Measurements from ENCODE around the gene E2F7. TPM values are rescaled to one million over a fixed set of nuclear protein-coding genes. Genes with fewer than 3 reads are reported as not detected.

E2F7 gene
- total and polyA plus RNA-seq, 2 of the 8 experiments (the other 6 are each of a cell fraction or from before 2014, with no cell fraction given), result 8.8 to 18.5 TPM

- TF ChIP-seq MAFK (IDR thresholded peaks at IDR 0.05; ENCODE audit: low read depth, low read length), result no peak
- TF ChIP-seq YY1 (IDR thresholded peaks at IDR 0.05; ENCODE audit: low read depth, low read length), result no peak
- no peak for TF ChIP-seq KDM4A (IDR thresholded peaks at IDR 0.05; ENCODE audit: low read depth, low read length, severe bottlenecking)
- no peak for TF ChIP-seq POU5F1 (IDR thresholded peaks at IDR 0.05; ENCODE audit: low read depth, low read length)
- TF ChIP-seq BCL11A (IDR thresholded peaks at IDR 0.05; ENCODE audit: low read depth in 2 of 2, low read length in 2 of 2), result no peak
- no peak for TF ChIP-seq JUND (IDR thresholded peaks at IDR 0.05; ENCODE audit: low read length)
Measured at GRCh38 chr12:77033658-77034536, 31.5 kb downstream of the E2F7 start (continued).

Data from H1 (cell line).